ENCODE measurements around the gene XIRP2.
"Not testable (repeated sequence)": the region's sequence is repeated elsewhere in the genome, so short reads cannot be mapped to it uniquely, and the experiment has no call there.

The XIRP2 gene

DNA sequence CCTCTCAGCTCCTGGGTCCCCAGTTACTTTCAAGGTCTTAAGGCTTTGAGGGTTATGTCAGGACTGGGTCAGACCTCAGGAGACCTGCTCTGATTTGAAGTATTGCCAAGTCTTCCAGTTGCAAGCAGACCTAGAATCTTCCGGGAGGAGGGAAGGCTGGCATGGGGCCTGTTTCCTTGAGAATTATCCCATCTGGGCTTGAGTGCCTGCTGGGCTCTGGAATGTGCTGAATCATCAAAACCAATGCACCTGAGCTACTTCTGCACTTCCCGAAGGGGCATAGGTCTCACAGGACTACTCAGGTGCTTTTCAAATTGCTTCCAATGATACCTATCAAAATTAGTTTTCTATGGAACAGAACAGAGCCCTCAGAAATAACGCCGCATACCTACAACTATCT is 327.3 kb downstream of the XIRP2 start:
- DNase-seq = no peak

DNA sequence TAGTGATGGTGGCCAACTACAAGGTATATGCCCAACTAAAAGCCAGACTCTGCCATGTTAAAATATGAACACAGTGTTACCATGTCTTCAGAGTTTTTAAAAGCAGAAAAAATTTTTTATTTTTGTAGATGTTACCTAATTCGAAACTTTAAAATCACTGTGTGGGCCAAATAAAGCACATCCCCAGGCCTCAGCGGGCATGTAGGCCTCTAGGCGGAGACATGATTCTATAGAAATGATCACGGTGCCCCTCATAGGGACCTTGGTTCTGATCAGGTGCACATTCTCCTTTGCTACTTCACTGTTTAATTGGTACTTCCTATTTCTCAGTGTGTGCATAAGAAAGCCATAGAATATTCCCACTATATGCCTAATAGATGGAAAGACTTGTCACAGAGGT is 349.2 kb downstream of the XIRP2 start:
- DNase-seq = no peak

DNA sequence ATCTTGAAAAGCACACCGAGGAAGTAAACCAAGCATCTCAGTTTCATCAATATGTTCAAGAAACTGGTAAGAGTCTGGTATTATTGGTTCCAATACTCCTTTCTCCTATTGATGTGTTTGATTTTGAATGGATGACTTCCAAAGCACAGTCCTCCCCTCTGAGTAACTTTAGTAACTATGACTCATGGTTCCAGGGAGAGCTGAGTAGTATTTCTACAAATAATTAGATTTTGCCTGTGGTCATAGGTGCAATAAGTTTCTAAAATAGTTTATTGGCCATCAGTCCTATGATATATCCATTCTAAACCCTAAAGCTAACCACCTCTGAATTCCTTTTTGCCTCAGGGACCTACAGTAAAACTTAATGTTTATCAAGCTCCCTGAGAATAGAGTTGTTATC is 352.4 kb downstream of the XIRP2 start:
- DNase-seq = no peak

DNA sequence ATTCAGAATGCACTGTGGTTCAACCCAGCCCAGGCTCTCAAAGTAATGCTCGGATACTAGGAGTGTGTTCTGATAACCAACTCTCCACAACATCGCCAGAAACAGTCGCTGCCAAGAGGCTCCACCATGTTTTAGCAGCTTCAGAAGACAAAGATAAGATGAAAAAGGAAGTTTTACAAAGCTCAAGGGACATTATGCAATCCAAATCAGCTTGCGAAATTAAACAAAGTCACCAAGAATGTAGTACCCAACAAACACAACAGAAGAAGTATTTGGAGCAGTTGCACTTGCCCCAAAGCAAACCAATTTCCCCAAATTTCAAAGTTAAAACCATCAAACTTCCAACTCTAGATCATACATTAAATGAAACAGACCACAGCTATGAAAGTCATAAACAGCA is 360.9 kb downstream of the XIRP2 start:
- no peak for DNase-seq

DNA sequence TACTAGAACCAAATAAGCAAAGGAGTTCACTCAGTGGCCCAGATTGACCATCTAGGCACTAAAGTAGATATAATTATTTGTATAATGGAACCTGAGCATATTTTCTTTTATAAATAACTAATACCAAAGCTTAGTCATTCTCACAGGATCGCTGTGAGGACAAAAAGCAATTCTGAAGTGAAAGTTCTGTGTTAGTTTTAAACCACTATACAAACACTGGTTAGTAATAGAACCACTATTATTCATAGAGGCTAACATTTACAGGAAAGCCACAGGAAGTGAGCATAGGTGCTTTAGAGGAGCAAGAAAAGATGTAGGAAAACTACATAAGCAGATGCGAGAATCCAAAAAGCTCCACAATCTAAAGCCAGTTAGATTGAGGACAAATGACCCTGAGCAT is 364.7 kb downstream of the XIRP2 start:
- no peak for DNase-seq

DNA sequence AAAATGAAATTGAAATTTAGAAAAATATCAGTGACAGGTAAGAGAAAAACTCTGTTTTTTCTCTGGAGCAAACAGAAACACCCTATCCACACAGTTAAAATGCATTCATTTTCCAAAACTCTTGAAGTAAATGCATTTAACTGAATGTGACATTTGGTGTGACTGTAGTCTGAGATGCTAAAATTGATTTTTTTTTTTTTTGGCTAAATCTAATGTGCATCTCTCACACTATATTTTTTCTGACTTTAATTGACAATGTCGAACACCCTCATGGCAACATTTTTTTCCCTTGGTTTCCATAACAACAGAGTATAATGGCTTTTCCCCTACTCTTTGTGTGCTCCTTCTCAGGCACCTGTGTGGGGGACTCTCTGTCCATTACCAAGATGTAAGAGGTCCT is 366.4 kb downstream of the XIRP2 start:
- DNase-seq = no peak

DNA sequence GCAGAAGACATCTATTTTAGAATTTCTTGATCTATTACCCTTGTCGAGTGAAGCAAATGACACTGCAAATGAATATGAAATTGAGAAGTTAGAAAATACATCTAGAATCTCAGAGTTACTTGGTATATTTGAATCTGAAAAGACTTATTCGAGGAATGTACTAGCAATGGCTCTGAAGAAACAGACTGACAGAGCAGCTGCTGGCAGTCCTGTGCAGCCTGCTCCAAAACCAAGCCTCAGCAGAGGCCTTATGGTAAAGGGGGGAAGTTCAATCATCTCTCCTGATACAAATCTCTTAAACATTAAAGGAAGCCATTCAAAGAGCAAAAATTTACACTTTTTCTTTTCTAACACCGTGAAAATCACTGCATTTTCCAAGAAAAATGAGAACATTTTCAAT is 370.4 kb downstream of the XIRP2 start:
- no peak for DNase-seq

DNA sequence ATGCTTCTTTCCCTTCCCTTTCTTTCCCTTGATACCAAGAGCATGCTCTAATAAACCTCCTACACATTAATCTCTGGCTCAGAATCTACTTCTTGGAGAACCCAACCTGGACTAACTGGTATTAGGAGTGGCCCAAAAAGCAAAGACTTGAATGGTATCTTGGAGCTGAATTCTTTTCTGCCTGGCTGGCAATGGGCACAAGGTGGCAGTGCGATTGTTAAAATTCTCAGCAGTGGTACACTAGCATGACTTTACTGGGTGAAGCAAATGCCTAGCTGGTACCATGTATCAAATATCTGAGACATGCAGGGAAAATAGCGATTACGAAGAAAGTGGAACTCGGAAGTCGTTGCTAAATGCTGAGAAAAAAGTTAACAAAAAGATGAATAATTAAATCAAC is 376.1 kb downstream of the XIRP2 start:
- no peak for DNase-seq

DNA sequence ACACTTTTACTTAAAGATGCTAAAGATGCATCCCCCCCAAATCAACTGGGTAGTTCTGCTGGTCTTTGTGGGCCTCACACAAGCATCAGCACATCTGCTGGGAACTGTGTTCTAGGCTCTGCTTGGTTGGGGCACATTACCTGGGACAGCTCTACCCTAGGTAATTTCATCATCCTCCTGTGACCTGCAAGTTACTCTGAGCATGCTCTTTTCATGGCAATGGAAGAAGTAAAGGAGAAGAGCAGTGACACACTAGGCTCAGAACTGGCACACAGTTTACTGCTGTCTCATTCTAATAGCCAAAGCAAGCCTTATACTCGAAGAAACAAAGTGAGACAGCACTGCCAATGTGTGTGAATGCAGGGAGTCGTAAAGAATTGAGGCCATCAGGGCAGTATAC is 376.7 kb downstream of the XIRP2 start:
- DNase-seq = no peak

DNA sequence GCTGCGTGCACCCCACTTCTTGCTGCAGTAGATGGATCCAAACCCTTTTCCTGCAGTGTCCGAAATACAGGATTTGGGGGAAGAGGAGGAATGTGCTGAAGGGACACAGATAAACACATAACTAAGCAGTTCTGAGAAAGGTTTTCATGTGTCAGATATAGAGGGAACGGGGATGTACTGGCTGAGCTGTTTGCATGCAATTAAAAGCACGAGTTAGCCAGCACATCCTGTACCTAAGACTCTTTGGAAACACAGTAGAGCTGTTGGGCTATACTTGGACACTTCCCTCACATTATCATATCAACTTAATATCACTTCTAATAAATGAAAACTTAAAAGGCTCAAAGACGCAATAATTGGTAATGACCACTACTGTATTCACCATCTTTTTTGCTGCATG is 377.4 kb downstream of the XIRP2 start:
- no peak for DNase-seq

DNA sequence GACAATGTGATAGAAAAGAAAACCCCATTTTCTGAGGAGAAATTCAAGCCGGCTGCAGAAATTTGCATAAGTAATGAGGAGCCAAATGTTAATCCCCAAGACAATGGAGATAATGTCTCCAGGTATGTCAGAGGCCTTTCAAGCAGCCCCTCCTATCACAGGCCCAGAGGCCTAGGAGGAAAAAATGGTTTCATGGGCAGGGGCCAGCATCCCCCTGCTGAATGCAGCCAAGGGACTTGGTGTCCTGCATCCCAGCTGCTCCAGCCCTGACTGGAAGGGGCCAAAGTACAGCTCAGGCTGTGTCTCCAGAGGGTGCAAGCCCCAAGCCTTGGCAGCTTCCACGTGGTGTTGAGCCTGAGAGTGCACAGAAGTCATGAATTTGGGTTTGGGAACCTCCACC is 380.0 kb downstream of the XIRP2 start:
- not testable (repeated sequence) for DNase-seq

DNA sequence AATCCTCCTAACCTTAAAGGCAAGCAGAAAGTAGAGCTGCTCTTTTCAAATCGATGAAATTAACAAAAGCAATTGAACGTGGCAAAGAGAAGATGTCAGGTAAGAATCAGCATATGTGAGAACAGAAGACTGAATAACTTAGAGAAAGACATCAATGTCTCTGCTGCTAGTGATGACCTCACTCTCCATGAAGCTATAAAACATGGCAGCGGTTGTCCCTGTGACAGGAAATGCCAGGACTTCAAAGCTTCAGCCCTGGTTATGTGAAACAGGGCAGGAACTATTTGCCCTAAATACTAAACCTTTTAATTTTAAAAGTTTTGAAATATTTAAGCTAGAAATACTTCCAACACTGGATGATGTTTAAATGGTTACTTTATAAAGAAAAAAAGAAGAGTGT is 383.7 kb downstream of the XIRP2 start:
- DNase-seq = no peak

DNA sequence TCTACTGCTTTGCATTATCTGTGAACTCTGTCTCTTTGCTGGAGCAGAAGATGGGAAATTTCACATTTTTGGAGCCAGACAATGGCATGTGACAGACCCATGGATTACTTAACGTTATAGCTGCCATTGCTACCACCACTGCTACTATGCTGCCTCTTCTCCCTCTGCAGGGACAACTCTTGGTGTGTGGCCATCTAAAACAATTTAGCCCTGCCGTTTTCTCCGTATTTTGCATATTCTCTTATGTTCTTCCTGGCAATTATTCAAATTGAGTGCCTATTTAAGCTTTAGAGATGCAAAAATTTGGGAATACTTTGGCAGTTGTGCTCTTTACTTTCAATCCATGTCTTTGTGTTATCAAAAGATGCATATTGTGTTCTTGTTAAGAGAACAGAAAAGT is 386.8 kb downstream of the XIRP2 start:
- no peak for DNase-seq

DNA sequence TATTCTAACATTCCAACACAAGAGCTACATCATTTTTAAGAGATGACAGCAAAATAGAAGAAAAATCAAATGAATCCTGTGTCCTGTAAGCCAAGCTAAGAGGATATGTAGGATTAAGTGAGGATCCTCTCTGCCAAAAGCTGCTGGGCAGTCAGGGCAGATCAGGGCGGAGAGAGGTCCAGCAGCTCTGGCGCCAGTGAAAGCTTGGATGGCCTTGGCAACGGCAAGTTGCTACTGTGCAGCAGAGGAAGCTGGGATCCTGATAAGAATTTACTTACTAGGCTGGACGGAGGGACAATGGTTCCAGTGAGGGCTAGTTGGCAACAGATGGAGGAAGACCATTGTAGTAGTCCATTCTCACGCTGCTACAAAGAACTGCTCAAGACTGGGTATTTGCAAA is 391.5 kb downstream of the XIRP2 start:
- no peak for DNase-seq

DNA sequence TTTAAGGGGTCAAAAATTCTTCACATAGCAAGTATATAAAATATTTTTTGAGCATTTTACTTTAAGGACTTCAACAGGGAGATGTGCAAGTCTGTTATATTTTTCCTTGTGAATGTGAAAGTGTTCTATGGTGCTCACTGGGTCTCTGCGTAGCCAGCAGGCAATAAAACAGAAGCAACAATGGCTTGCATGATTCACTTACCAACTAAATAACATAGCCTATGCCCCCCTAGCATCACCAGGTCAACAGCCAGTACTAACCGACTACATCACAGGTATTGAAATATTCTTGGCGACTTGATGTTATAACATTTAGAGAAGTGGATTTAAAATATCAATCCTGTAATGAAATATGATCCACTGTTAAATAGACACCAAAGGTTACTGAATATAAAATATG is 398.9 kb downstream of the XIRP2 start:
- DNase-seq = no peak

DNA sequence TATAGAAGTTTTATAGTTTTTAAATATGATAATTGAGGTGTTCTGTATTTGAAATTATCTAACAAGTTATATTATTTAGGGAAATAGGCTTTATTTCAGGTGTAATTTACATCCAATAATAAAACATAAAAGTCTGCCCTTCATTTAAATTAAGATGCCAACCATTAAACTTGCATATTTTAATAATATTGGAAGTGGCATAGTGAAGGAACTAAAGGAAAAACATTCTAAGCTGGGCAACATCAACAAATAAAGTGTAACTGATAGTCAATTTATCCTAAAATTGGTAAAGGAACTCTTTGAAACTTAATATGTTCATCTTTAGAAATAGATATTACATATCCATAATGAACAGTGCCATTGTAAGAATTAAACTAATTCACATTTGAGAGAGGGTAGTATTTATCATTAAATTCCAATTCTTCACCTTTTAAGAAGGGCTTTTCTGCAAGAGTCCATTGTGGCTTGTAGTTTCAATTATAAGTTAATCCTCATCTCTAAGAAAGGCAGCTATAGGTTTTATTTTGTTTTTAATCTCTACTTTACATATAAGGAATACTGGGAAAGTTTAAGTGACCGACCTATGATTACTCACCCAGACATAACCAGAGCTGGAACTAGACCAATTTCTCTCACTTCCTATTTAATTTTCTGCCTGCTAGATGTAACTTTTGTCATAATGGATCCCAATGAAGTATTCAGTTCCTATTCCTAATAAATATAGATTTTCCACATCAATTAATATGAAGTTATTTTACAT is 401.6 kb downstream of the XIRP2 start:
- DNase-seq = no peak

DNA sequence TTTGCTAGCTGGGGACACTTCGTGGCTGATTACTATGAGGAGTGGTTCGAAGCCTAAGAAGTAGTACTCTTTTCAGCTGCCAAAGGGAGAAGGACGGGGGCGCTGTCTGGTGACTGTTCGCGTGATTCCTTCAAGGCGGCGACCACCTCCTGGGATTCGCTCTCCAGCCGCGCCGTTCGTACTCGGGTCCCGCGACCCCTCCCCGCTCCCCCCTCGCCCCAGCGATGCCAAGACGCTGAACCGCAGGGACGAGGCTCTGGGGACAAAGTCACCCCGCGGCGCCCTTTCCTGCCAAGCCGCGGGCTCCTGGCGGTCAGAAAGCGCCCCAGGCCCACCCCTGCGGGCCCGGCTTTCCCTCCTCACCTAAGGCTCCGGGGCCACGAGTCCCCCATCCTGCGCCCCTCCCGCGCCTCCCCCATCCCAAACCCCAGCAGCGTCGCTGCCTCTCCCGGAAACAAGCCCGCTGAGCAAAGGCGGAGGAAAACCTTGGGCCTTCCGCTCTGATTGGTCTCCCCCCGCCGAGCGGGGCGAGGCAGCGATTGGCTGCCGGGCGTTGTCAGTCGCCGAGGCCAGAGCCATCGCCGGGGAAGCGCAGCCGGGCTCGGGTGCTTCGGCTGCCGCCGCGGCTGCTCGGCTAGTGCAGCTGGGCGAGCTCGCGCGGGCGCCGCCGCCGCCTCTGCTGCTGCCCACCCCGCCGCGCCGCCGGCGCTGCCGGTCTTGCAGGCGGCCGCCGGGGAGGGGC is 404.3 kb downstream of the XIRP2 start, which contains the start of gene B3GALT1:
Gene B3GALT1, plus strand, starts transcription at position 572 of the 742 bp plus-strand sequence.
- DNase-seq = peak; percentile 55

DNA sequence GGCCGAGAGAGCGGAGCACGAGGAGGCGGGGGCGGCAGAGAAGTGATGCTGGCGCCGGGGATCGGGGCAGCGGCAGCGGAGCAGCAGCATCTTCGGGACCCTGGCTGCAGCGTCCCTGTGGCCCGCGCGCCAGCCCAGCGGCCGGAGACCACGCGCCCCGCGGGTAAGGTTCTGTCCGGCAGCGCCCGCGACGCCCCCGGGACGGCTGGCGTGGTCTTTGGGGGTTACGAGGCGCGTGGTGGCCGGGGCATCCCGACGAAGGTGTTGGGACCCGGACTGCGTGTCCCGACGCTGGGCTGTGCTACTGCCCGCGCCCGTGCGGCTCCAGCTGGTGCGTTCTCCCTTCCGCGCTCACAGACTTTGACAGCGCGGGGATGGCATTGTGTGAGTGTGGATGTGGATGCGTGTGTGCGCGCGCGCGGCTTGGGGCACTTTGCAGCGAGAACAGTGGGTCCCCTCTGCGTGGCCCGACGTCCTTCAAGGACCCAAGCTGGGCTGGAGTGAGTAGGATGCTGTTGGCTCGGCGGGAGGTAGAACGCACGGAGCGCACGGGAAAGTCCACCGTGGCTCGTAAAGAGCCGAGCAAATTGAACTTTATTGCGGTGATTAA is 405.0 kb downstream of the XIRP2 start:
- DNase-seq = no peak

DNA sequence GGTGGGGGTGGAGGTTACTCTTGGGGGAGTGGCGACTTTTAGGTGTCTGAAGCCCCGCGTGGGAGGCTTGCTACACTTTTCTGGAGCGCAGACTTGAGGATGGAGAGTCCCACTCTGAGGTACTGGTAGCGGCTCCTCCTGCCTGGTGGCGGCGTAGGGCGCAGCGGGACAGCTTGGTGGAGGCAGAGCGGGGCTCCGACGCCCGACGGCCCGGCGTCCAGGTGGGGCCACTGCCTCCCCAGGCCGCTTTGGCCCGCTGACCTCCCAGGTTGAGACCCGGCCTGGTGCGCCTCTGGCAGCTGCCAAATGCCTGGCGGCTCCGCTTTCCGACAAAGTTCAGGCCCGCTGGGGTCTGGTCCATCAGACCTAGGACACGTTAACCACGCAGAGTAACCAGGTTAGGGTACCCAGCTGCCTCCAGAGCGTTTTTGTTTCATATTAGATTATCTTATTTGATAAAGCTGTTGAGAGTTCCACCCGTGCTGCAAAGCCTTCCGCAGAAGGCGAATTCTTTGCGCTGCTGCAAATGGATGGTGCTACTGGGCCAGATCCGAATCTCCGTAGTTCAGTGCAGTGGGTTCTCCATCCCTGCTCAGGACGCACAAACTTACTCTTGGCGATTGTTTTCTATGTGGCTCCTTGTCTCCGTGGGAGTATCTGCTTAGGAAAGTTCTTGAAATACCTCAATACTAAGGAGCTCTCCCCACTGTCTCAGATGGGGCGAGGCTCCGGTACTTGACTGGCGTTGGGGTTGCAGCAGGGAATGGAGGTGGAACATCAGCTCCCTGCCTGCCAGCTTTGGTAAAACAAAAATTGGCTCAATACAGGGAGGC is 405.9 kb downstream of the XIRP2 start:
- DNase-seq = no peak

DNA sequence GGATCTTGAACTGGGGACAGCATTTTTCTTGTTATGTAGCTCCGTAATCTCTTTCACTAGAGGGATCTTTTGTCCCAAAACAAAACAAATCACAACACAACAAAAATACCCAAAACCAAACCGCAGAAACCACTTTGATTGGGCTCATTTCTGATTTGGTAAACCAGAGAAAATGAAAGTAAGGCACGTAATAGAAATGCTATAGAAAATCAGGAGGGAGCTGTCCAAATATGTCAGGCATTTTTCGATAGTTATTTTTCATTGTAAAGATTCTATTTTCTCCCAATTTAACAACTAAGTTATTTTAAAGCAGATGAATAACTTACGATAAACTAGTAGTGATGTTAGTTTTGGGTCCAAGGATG is 406.5 kb downstream of the XIRP2 start:
- no peak for DNase-seq

DNA sequence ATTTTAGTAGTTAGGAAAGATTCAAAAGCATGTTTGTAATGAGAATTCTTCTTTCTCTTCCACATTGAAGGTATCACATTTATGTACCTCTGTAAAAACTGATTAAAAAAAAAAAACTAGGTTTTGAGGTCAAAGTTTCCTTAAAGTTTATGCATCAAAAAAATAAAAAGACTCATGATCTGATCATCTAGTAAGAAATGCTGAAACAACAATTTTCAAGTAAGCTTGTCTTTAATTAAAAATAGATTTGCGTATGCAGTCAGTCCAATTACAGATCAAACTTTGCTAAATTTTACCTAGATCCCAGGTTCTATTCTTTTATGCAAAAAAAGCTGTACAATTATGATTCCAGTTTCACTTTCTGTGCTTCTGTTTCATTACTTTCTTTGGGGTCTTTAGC is 409.0 kb downstream of the XIRP2 start:
- DNase-seq = no peak

DNA sequence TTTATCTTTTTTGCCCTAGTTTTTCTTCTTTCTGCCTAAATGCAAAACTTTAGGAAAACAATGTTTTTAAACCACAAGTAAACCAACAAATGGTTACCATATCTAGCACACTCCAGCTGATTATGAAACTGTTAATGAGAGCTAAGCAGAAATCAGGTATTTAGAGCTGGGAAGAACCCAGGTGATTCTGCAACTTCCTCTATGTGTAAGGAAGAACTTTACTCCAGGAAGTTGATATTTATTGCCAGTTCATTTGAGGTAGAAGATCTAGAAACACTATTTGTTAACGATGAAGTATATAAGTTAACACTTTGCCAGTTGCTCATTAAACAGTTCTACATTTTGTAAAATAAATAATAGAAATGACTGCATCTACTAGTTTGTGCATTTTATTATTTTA is 409.7 kb downstream of the XIRP2 start:
- no peak for DNase-seq
